ENCODE data around the gene PAPOLB. TPM values are rescaled to one million over a fixed set of nuclear protein-coding genes. Genes with fewer than 3 reads are reported as not detected.

PAPOLB gene
- total RNA-seq, 1 experiment from 2014 or later, result 0.13 TPM

DNA sequence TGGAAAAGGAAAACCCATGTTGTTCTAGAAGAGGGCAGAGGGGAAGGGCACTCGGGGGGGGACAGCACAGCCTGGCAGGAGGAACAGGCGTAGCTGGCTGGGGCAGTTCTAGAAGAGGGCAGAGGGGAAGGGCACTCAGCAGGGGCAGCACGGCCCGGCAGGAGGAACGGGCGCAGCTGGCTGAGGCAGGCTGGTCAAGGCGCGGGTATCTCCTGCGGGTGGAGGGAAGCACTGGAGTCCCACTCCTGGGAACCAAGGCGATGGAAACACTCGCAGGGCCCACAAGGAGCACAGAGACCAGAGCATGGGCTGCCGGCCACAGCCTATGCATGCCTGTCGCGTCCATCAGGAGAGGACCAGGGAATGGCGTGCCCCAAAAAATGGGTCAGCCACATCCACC, 36.7 kb downstream of the PAPOLB start:
- Mint-ChIP-seq H3K4me3 (no peak overlapping the region), H3K9me3 (no peaks in the 10 kb centered on the region), H3K4me1 (peaks cover 2 to 3% of the 10 kb centered on the region in 2 experiments; a peak in 2 of 4 replicates), H3K27ac (no peak overlapping the region), H3K36me3 (ENCODE audit: insufficient read depth in 1 of 3, low read depth in 3 of 3) (peaks cover 0 to 3% (median 2%) of the 10 kb centered on the region in 3 experiments; a peak in 3 of 7 replicates), H3K27me3 (ENCODE audit: low read depth) (no peaks in the 10 kb centered on the region)
- H3K27ac ChIP-seq (ENCODE audit: insufficient read length, low read depth, low read length), result no peak overlapping the region
- no peak overlapping the region for H4K8ac ChIP-seq (replicated peaks; ENCODE audit: insufficient read length, low read depth, low read length)
- H3K27me3 ChIP-seq (ENCODE audit: insufficient read depth, low read length), result no peaks in the 10 kb centered on the region
- H2AK5ac ChIP-seq (ENCODE audit: insufficient read length, low read length), result no peak overlapping the region
- H3K23ac ChIP-seq (ENCODE audit: insufficient read length, low read depth, low read length), result no peak overlapping the region
- H2BK12ac ChIP-seq (ENCODE audit: insufficient read length, low read depth, low read length), result no peak overlapping the region
- no peak overlapping the region for H4K5ac ChIP-seq (ENCODE audit: insufficient read length, low read depth, low read length)
- no peak overlapping the region for H3T11ph ChIP-seq (ENCODE audit: low read length)
- H3K4me2 ChIP-seq (ENCODE audit: insufficient read depth, insufficient read length, low read length), result no peak overlapping the region
- H2BK5ac ChIP-seq (ENCODE audit: insufficient read length, low read length), result no peak overlapping the region
- no peak overlapping the region; the same call in 1 of the 2 replicates for H3K14ac ChIP-seq (ENCODE audit: insufficient read depth, low read length)
- no peak overlapping the region for H2BK20ac ChIP-seq (ENCODE audit: low read depth, low read length, poor library complexity, severe bottlenecking)
- H4K91ac ChIP-seq (ENCODE audit: insufficient read length, low read depth, low read length), result no peak overlapping the region
- no peak overlapping the region for H2BK120ac ChIP-seq (ENCODE audit: low read depth, low read length, poor library complexity, severe bottlenecking)
- no peak overlapping the region for H3K4ac ChIP-seq (ENCODE audit: low read depth, low read length)
- no peaks in the 10 kb centered on the region for H3K9me3 ChIP-seq (ENCODE audit: control insufficient read depth, low read depth, low read length)
- WGBS (ENCODE audit: extremely low coverage, insufficient read length, low lambda C conversion rate), result no CpG with 5 or more reads among the region's 15 CpGs
- TF ChIP-seq CTCF (conservative IDR thresholded peaks at IDR 0.05), result no peak
- H3K9ac ChIP-seq (ENCODE audit: extremely low read depth, insufficient read length, low read length), result no peak overlapping the region
- no peak overlapping the region for H3K56ac ChIP-seq (ENCODE audit: insufficient read length, low read depth, low read length)
- no peaks in the 10 kb centered on the region for H3K79me1 ChIP-seq (ENCODE audit: insufficient read depth, low read depth, low read length, poor library complexity, severe bottlenecking)
- H2BK15ac ChIP-seq (ENCODE audit: low read depth, low read length), result no peak overlapping the region
- H3K79me2 ChIP-seq (ENCODE audit: insufficient read depth, low read length), result no peaks in the 10 kb centered on the region
- H3K23me2 ChIP-seq (ENCODE audit: insufficient read length, low read depth, low read length, poor library complexity, severe bottlenecking), result no peaks in the 10 kb centered on the region
- no peaks in the 10 kb centered on the region for H3K4me1 ChIP-seq (ENCODE audit: insufficient read depth, low read length)
- H2AFZ ChIP-seq (ENCODE audit: low read length), result no peak overlapping the region
- H4K20me1 ChIP-seq (ENCODE audit: control insufficient read depth, insufficient read depth, insufficient read length), result no peaks in the 10 kb centered on the region
- no peak for DNase-seq
- no peak overlapping the region for H3K18ac ChIP-seq (ENCODE audit: insufficient read length, low read depth, low read length)

Data from H9 (cell line).